NCI-H128 (cell line): ENCODE data around the gene AMDHD2.
"Not testable (repeated sequence)": the region's sequence is repeated elsewhere in the genome, so short reads cannot be mapped to it uniquely, and the experiment has no call there.

Source experiments
- DNase-seq: peaks from one replicate; lab custom pipeline; 2025; ENCODE audit not compliant: unreplicated experiment; lab: John Stamatoyannopoulos, UW

Gene AMDHD2

DNA sequence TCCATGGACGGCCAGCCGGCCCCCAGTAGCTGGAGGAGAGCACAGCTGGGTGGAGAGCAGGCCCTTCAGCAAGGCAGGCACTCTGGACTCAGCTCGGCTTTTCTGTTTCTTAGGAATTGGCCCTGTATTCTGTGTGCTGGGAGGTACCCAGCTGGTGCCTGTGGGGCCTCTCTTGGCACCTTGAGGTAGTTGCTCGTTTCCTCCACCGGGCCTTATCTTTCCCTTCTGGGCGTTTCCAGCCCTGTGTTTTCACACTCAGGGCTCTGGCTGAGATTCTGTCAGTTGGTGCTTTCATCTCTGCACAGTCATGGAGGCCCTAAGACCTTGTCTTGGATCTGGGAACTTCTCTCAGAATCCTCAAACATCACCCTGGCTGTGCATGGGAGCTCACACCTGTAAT lies 47.3 kb downstream of the AMDHD2 start:
- not testable (repeated sequence) for DNase-seq

DNA sequence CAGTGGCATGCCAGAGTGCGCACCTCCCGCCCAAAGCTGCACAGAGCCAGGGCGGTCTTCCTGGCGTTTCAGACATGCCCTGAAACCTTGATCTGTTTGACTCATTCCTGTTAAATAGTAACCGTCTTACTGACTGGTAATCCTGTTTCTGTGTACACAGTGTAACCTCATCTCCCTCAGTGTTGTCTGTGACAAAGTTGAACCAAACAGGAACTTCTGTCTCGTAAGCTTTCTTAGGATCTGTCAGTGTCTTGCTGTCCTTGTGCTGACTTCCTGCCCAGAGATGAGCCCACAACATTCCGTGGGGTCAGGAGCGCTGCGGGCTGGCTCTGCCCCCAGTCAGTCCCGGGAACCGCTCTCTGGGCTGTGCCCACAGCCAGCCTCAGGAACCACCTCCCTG lies 48.4 kb downstream of the AMDHD2 start:
- DNase-seq = not testable (repeated sequence)

DNA sequence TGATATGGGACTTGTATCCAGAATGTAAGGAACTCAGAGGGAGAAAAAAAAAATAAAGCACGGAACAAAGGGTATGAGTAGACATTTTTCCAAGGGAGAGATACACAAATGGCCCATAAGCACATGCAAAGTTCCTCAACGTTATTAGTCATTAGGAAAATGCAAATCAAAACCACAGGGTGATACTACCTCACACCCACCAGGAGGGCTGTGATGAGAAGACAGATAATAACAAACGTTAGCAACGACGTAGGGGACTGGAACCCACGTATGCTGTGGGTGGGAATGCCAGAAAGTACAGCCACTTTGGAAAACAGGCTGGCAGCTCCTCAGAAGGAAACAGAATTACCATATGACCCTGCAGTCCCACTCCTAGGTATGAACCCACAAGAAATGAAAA lies 52.5 kb downstream of the AMDHD2 start:
- DNase-seq = not testable (repeated sequence)

DNA sequence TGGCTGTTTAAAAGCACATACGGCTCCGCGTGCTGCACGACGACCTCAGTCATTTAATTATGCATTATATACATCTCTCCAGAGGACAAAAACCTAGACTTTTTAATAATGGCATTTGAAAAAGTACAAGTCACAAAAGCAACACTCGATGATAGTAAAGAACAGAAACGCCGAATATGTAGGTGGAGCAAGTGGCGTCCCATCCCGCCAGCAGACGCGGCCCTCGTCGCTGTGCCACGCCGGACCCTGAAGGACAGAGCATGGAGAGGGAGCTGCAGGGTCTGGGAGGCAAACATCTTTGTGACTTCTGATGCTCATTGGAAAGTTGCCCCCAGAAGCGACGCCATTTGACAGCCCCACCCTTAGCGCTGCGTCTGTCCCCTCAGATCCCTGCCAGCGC lies 55.7 kb downstream of the AMDHD2 start:
- DNase-seq = not testable (repeated sequence)

DNA sequence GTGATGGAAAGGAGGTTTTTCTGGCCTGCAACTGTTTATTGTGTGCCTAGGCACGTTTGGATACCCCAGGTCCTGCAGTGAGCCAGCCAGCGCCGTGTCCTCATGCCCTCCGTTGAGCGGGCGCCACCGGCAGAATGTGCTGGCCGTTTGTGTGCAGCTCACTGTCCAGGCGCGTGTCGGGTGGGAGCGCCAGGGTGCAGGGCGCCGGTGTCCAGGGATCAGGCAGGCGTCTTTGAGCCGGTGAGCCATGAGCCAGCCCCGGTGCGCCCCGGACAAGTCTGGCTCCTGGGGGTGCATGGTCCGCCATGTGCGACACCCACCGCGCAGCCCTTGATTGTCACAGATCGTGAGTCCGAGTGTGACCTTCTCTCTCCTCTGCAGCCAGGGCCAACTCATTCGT lies 56.9 kb downstream of the AMDHD2 start:
- DNase-seq = not testable (repeated sequence)

DNA sequence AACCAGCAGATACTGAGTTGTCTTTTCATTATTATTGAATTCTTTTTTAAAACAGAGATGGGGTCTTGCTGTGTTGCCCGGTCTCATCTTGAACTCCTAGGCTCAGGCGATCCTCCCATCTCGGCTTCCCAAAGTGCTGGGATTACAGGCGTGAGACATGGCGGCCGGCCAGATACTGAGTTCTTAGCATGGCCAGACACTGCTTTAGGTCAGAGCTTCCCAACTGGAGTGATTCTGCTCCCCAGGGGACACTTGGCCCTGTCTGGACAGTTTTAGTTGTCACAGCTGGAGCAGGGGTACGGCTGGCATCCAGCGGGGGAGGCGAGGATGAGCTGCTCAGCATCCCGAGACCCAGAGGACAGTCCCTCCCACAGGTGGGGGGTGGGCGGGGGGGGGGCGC lies 58.7 kb downstream of the AMDHD2 start:
- not testable (repeated sequence) for DNase-seq

DNA sequence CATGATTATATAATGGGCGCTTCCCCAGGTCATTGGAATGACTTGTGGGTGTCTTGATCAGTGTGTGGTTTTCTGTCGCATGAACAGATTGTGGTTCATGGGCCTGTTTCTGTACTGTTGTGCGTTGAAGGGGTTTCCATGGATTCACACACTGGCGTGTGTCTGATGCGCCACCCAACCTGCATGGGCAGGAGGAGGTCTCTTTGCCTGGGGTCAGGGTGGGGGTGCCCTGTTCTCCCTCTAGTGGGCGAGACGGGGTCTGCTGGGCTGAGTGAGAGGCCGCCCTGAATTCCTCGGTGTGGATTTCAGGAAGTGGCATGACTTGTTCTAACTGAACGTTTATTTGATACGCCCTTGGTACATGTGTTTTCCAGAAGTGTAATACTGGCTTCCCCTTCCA lies 60.0 kb downstream of the AMDHD2 start:
- DNase-seq = not testable (repeated sequence)

DNA sequence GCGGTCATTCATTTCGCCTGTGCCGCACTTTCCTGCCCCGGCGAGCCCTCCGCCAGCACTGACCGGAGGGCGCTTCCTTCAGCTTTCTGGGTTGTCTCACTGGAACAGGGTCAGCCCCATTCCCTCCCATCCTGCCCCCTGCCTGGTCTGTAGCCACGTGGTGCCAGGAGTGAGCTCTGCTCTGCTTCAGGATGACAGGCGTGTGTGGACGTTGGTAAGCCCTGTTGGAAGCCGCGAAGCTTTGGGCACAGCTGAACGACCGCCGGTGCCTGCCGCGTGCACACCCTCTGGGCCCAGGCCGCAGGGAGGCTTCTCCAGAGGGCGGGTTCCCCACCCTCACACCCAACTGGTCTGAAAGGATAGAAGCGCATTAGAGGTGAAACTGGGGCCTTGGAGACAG lies 60.6 kb downstream of the AMDHD2 start:
- DNase-seq = not testable (repeated sequence)
